ENCODE results near the gene TMC2. TPM values are rescaled to one million over a fixed set of nuclear protein-coding genes. Genes with fewer than 3 reads are reported as not detected.

TMC2 gene
- total RNA-seq, 1 donor from 2014 or later = 0.11 TPM

- Mint-ChIP-seq H3K9me3 (peaks cover 25% of the 10 kb centered on the region), H3K4me1 (no peaks in the 10 kb centered on the region), H3K36me3 (no peaks in the 10 kb centered on the region), H3K4me3 (no peak overlapping the region), H3K27me3 (ENCODE audit: low read depth) (peaks cover 48% of the 10 kb centered on the region), H3K27ac (no peak overlapping the region)
- no peak for DNase-seq (ENCODE audit: low spot score in 2 of 2, unreplicated experiment in 2 of 2)
- no peak for TF ChIP-seq CTCF (IDR thresholded peaks at IDR 0.05; ENCODE audit: unreplicated experiment)
These were observed 88.7 kb downstream of the TMC2 start for GRCh38 chr20:2625062-2625461.

GRCh38 chr20:2626853-2627541 is 90.6 kb downstream of the TMC2 start:
- Mint-ChIP-seq H3K4me3 (no peak overlapping the region), H3K36me3 (no peaks in the 10 kb centered on the region), H3K4me1 (no peaks in the 10 kb centered on the region), H3K27ac (no peak overlapping the region), H3K27me3 (ENCODE audit: low read depth) (peaks cover 44% of the 10 kb centered on the region), H3K9me3 (peaks cover 33% of the 10 kb centered on the region)
- no peak for DNase-seq (ENCODE audit: low spot score in 2 of 2, unreplicated experiment in 2 of 2)
- no peak for TF ChIP-seq CTCF (IDR thresholded peaks at IDR 0.05; ENCODE audit: unreplicated experiment)

GRCh38 chr20:2631228-2631627 is 94.9 kb downstream of the TMC2 start:
- DNase-seq (ENCODE audit: low spot score in 2 of 2, unreplicated experiment in 2 of 2) = no peak
- no peak for TF ChIP-seq CTCF (IDR thresholded peaks at IDR 0.05; ENCODE audit: unreplicated experiment)
- no peaks in the 10 kb centered on the region for H3K36me3 Mint-ChIP-seq
- H3K27me3 Mint-ChIP-seq (ENCODE audit: low read depth) = peaks cover 52% of the 10 kb centered on the region
- peaks cover 24% of the 10 kb centered on the region for H3K9me3 Mint-ChIP-seq
- H3K27ac Mint-ChIP-seq = no peak overlapping the region
- no peaks in the 10 kb centered on the region for H3K4me1 Mint-ChIP-seq
- H3K4me3 Mint-ChIP-seq = no peak overlapping the region

- no peak overlapping the region for H3K27ac Mint-ChIP-seq
- H3K4me1 Mint-ChIP-seq = no peaks in the 10 kb centered on the region
- DNase-seq (ENCODE audit: low spot score in 2 of 2, unreplicated experiment in 2 of 2) = no peak
- no peak overlapping the region for H3K4me3 Mint-ChIP-seq
- no peak for TF ChIP-seq CTCF (IDR thresholded peaks at IDR 0.05; ENCODE audit: unreplicated experiment)
- H3K27me3 Mint-ChIP-seq (ENCODE audit: low read depth) = peaks cover 57% of the 10 kb centered on the region
- H3K36me3 Mint-ChIP-seq = no peaks in the 10 kb centered on the region
- peaks cover 16% of the 10 kb centered on the region for H3K9me3 Mint-ChIP-seq
These were observed 97.0 kb downstream of the TMC2 start for GRCh38 chr20:2633381-2633780.

- Mint-ChIP-seq H3K9me3 (no peaks in the 10 kb centered on the region), H3K27ac (no peak overlapping the region), H3K4me3 (no peak overlapping the region), H3K36me3 (no peaks in the 10 kb centered on the region), H3K27me3 (ENCODE audit: low read depth) (peaks cover 42% of the 10 kb centered on the region), H3K4me1 (no peaks in the 10 kb centered on the region)
- TF ChIP-seq CTCF (IDR thresholded peaks at IDR 0.05; ENCODE audit: unreplicated experiment) = no peak
- no peak for DNase-seq (ENCODE audit: low spot score in 2 of 2, unreplicated experiment in 2 of 2)
These were observed 100.9 kb downstream of the TMC2 start for GRCh38 chr20:2637246-2637645.

All from mesothelial cell of epicardium (in vitro differentiated cells).